Lower leg skin (tissue), 3 donors: ENCODE results near the gene PCDHGC3.

Source experiments
- CTCF ChIP-seq, 3 donors: fragments of 450-650 bp; IDR thresholded peaks; one replicate each; pipeline ENCODE4 v1.5.1; 2016; ENCODE audit warnings: antibody characterized with exemption in 3 of 3, mild to moderate bottlenecking in 3 of 3, moderate library complexity in 2 of 3
- POLR2A ChIP-seq, 2 donors: fragments of 450-650 bp; IDR thresholded peaks; one replicate each; pipeline ENCODE4 v1.6.1; 2016 to 2017; ENCODE audit warnings: antibody characterized with exemption in 2 of 2, mild to moderate bottlenecking in 1 of 2, moderate library complexity in 1 of 2

- TF ChIP-seq CTCF (IDR thresholded peaks at IDR 0.05) (no peak), POLR2A (IDR thresholded peaks at IDR 0.05) (no peak)
Observed at GRCh38 chr5:141508440-141508797, 32.7 kb downstream of the PCDHGC3 start.
